OCI-LY7 (cell line): ENCODE data around the gene RASA4B.
"Not testable (repeated sequence)": the region's sequence is repeated elsewhere in the genome, so short reads cannot be mapped to it uniquely, and the experiment has no call there.

ENCODE experiments used
- CTCF ChIP-seq: fragments of 200-600 bp; sonication (generic); conservative IDR thresholded peaks from 2 replicates; pipeline ENCODE4 v1.5.1; 2014; ENCODE audit warnings: mild to moderate bottlenecking, antibody characterized with exemption, low read length, moderate library complexity, mixed read lengths
- EZH2phosphoT487 ChIP-seq: fragments of 200-600 bp; sonication (generic); IDR thresholded peaks from 2 replicates; pipeline ENCODE4 v1.6.1; 2018; ENCODE audit warnings: low read depth, borderline replicate concordance, mild to moderate bottlenecking, mixed run types, antibody characterized with exemption, low read length, moderate library complexity, mixed read lengths

GRCh38 chr7:102484317-102484716, 33.3 kb downstream of the RASA4B start:
- TF ChIP-seq CTCF, EZH2phosphoT487: not testable (repeated sequence)
